Mucosa of descending colon (tissue), 3 donors: ENCODE results near the gene HPCA. TPM values are rescaled to one million over a fixed set of nuclear protein-coding genes. Genes with fewer than 3 reads are reported as not detected.
A peak's percentile ranks its signal among the peaks of the same experiment; 100 is the strongest.

Source experiments
- ATAC-seq: fragments of 200-7000 bp; cut with Tn5 transposase; one replicate; pipeline ENCODE4 v1.9.1; 2020; ENCODE audit warnings: mild to moderate bottlenecking, moderate library complexity
- DNase-seq, 3 donors: peaks; one replicate each; pipeline ENCODE4 v3.0.0-alpha.2; 2020
- H3K36me3 ChIP-seq: fragments of 200-600 bp; one replicate; pipeline ENCODE4 v1.8.0; 2021; ENCODE audit warnings: low read depth, mild to moderate bottlenecking
- H3K4me1 ChIP-seq: fragments of 200-600 bp; one replicate; pipeline ENCODE4 v1.8.0; 2021; ENCODE audit warnings: low read depth, mild to moderate bottlenecking
- H3K4me3 ChIP-seq: fragments of 200-600 bp; one replicate; pipeline ENCODE4 v1.8.0; 2021; ENCODE audit warnings: mild to moderate bottlenecking
- H3K9me3 ChIP-seq: fragments of 200-600 bp; one replicate; pipeline ENCODE4 v1.8.0; 2021; ENCODE audit warnings: mild to moderate bottlenecking
- CTCF ChIP-seq: fragments of 200-600 bp; IDR thresholded peaks from one replicate; pipeline ENCODE4 v1.8.0; 2022; ENCODE audit warnings: antibody characterized with exemption, mild to moderate bottlenecking
- intact Hi-C, 2 donors: fragments of 100-400 bp; cut with DNase I in 1 of 2; cut with micrococcal nuclease in 1 of 2; formaldehyde crosslinking; loops; one replicate each; pipeline versions ENCODE4 v1.11.0 to v1.11.1; 2022; cut with DNase I, micrococcal nuclease
- total RNA-seq, 3 donors: library from RNA; stranded (reverse); fragmentation: NEBNext Ultra II Directional in 2 of 3; extraction: Animal tissue kit (Norgen Biotek cat#: 25700) in 2 of 3; gene quantifications; one replicate each; pipeline versions ENCODE4 v1.2.1 to v1.2.4, GENCODE V29; 2021 to 2023
- donor health status: DM: no; HTN: no; CAD: no; lungs with moderate emphysema.
- donor health status: DM: no; HTN: no; CAD: no.
- donor health status: DM: no; HTN: yes; CAD: no.

Gene HPCA
- total RNA-seq, 3 donors from 2014 or later, result 1.1 to 2.0 (median 1.1) TPM

GRCh38 chr1:32925403-32926162, 39.3 kb downstream of the HPCA start:
- H3K4me3 ChIP-seq, result no peak overlapping the region
- DNase-seq, result peak in 1 of 3 donors; percentile 57
- no peaks in the 10 kb centered on the region for H3K36me3 ChIP-seq

GRCh38 chr1:32926562-32926961, 40.3 kb downstream of the HPCA start:
- Histone ChIP-seq H3K4me3 (no peak overlapping the region), H3K9me3 (no peaks in the 10 kb centered on the region), H3K4me1 (peaks cover 14% of the 10 kb centered on the region), H3K36me3 (no peaks in the 10 kb centered on the region)
- intact Hi-C loops, result no loop called here
- TF ChIP-seq CTCF, result no peak
- no peak for ATAC-seq
- DNase-seq, result no peak

More at GRCh38 chr1:32925403-32926162, 39.3 kb downstream of the HPCA start:
- Histone ChIP-seq H3K4me1 (peaks cover 14% of the 10 kb centered on the region), H3K9me3 (no peaks in the 10 kb centered on the region)
- ATAC-seq, result peak; percentile 77
- intact Hi-C loops, result no loop called here
- no peak for TF ChIP-seq CTCF

GRCh38 chr1:32927441-32927840, 41.1 kb downstream of the HPCA start:
- no peak for ATAC-seq
- intact Hi-C loops, result no loop called here
- Histone ChIP-seq H3K4me1 (peaks cover 14% of the 10 kb centered on the region), H3K4me3 (no peak overlapping the region), H3K9me3 (no peaks in the 10 kb centered on the region), H3K36me3 (no peaks in the 10 kb centered on the region)
- no peak for DNase-seq
- TF ChIP-seq CTCF, result no peak

GRCh38 chr1:32928285-32928684, 42.0 kb downstream of the HPCA start:
- H3K4me1 ChIP-seq, result peaks cover 14% of the 10 kb centered on the region
- no peaks in the 10 kb centered on the region for H3K9me3 ChIP-seq
- ATAC-seq, result no peak
- H3K4me3 ChIP-seq, result no peak overlapping the region
- no peaks in the 10 kb centered on the region for H3K36me3 ChIP-seq
- no peak for TF ChIP-seq CTCF
- intact Hi-C loops, result no loop called here
- no peak for DNase-seq

GRCh38 chr1:32928715-32929114, 42.4 kb downstream of the HPCA start:
- TF ChIP-seq CTCF, result no peak
- ATAC-seq (no peak), DNase-seq (no peak)
- intact Hi-C loops, result no loop called here
- Histone ChIP-seq H3K36me3 (no peaks in the 10 kb centered on the region), H3K9me3 (no peaks in the 10 kb centered on the region), H3K4me3 (no peak overlapping the region), H3K4me1 (peaks cover 16% of the 10 kb centered on the region)
